NCI-H345 treated with DMSO at 0.1 percent for 48 hours (cell line): ENCODE measurements around the gene SLC2A4RG.
"Not testable (repeated sequence)": the region's sequence is repeated elsewhere in the genome, so short reads cannot be mapped to it uniquely, and the experiment has no call there.

Experiments
- DNase-seq: peaks from one replicate; lab custom pipeline; 2025; ENCODE audit not compliant: unreplicated experiment; lab: John Stamatoyannopoulos, UW

The SLC2A4RG gene

GRCh38 chr20:63773571-63774241 lies 34.1 kb downstream of the SLC2A4RG start:
- DNase-seq: no peak

DNA sequence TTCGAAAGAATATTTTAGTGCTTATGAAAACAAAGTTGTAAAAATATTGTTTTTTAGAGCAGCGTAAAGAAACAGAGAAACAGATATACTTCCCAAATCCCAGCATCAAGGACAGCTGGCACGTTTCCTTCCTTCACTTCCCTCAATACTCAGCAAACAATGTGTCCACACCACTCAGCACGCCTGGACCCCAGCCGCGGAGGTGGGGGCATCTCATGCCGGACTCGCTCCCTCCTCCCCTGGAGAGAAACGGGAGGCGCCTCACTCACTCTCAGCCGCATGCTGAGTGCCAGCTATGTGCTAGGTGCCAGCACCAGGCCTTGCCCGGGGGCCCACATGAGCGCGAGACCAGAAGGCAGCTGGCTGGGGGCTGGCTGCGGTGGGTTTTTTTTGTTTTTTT lies 34.7 kb downstream of the SLC2A4RG start:
- DNase-seq: no peak

DNA sequence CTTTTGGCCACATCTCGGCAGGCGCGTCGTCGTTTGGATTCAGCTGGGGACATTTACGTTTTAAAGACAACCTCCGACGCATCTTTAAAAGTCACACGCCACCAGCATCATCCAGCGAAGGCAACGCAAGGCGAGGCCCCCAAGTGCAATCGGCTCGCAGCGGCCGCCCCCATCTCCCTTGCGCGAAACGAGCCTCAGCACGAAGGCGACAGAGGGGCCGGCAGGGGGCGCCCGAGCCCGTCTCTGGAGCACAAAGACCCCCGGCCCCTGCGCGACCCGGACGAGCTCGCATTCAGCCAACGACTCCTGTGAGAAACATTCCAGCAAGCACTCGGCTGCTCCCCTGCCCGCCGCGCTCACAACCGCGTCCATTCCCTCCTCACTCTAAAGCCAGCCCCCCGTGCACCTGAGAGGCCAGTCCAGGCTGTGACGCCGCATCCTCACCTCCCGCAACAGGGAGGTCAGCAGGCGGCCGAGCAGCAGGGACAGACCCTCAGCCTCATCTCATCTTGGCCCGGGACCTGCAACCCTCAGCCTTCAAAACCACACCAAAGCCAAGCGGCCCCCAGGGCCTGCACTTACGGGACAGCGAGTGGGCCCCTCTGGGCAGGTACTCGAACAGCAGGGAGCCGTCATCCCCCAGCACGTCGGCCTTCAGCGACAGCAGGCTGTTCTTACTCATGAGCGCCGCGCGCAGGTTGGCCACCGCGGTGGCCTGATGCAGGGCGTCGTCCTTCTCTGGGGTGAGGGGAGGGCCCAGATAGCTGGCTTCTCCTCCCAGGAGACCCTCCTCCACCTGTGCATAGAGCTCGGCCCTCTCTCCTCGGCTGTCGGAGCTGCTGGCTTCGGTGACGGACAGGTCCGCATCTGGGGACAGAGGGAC lies 35.8 kb downstream of the SLC2A4RG start:
- no peak for DNase-seq

DNA sequence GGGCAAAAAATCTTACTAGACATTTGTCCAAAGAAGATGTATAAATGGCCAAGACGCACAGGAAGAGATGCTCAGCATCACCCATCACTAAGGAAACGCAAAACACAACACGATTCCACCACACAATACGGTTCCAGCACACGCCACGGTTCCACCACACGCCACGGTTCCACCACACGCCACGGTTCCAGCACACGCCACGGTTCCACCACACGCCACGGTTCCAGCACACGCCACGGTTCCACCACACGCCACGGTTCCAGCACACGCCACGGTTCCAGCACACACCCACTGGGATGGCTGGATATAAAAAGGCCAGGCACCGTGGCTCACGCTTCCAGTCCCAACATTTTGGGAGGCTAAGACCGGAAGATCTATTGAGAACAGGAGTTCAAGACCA lies 37.3 kb downstream of the SLC2A4RG start:
- DNase-seq: not testable (repeated sequence)

GRCh38 chr20:63777614-63778013 lies 38.0 kb downstream of the SLC2A4RG start:
- no peak for DNase-seq

DNA sequence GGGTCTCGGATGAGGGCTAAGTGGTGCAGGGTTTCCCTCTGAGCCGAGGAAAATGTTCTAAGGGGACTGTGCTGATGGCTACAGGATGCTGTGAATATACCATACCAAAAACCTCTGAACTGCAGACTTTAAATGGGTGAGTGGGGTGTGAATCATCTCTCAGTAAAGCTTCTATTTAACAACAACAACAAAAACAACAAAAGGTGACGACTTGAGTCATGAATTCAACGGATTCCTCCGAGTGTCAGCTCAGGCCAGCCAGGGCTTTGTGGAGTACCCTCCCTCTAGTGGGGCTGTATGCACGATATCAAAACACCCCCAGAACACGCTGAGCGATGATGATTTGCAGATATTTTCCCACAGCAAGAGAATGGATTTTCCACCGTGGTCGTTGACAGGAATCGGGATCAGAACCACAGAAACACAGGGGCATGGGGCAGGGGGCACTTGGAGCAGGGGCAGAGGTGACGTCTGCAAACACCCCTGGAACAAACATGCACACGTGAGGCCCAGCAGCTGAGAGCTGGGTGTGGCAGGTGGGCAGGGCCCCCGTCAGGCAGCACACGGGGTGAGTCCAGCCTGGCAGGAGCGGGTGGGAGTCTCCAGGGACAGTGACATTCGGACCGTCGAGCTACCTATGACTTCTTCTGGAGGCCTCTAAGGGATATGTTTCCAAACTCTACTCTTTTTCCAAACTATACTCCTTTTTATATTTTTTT lies 38.6 kb downstream of the SLC2A4RG start:
- DNase-seq: no peak

GRCh38 chr20:63778857-63779256 lies 39.3 kb downstream of the SLC2A4RG start:
- no peak for DNase-seq

DNA sequence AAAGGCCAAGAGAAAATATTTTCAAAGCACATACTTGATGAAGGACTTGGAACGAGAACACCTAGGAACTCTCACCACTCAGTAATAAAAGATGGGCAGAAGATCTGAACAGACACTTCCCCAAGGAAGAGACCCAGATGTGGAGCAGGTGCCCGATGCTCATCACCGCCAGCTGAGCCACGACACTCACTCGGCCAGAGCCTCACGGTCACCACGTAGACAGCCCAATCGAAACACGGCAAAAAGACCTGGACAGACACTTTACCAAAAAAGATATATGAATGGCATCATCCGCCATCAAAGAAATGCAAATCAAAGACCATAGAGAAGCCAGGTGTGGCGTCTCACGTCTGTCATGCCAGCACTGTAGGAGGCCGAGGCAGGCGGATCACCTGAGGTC lies 41.6 kb downstream of the SLC2A4RG start:
- no peak for DNase-seq

DNA sequence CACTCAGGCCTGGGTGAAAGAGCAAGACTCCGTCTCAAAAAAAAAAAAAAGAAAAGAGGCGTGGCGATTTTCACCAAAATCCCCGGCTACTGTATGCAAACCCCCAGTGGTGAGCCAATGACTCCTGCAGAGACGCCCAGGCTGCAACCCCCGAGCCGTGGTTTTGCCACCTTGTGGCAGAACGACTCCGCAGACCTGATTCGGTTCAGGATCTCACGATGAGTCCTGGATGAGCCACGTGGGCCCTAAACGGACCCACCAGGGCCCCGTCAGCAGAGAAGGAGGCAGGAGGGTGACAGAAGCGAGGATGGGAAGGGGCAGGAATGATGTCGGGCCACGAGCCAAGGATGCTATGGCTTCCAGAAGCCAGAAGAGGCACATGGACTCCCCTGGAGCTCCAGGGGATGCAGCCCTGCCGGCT lies 42.5 kb downstream of the SLC2A4RG start:
- no peak for DNase-seq

GRCh38 chr20:63782521-63782971 lies 43.0 kb downstream of the SLC2A4RG start:
- no peak for DNase-seq

DNA sequence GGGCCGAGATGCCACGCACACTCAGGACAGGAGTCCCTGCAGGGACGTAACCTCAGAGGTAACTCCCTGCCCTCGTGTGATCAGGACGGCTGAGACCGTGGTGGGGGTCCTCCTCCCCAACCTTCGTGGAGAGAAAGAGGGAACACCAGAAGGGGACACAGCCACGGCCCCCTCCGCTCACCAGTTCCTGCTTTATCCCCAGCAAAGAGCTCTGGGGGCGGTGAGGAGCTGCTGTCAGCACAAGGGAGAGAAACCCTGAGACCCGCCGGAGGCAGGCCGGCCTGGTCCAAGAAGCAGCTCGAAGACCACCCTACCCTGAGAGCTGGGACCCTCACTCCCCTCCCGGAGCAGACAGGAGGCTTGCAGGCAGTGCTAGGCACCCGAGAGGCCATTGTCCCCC lies 44.4 kb downstream of the SLC2A4RG start:
- no peak for DNase-seq

GRCh38 chr20:63785691-63786131 lies 46.1 kb downstream of the SLC2A4RG start:
- no peak for DNase-seq

DNA sequence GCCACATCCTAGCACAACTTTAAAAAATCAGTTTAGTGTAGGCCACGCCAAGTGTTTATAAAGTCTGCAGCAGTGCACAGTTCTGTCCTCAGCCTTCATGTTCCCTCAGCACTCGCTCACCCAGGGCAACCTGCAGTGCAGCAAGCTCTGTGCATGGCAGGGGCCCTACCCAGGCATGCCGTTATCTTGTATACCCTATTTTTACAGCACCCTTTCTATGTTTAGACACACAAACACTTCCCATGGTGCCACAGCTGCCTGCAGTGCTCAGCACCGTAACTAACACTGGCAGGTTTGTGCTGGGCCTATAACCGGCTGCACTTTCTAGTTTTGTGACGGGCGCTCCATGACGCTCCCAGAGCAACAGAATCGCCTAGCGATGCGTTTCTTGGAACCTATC lies 47.7 kb downstream of the SLC2A4RG start:
- no peak for DNase-seq

GRCh38 chr20:63787749-63788148 lies 48.2 kb downstream of the SLC2A4RG start:
- no peak for DNase-seq

DNA sequence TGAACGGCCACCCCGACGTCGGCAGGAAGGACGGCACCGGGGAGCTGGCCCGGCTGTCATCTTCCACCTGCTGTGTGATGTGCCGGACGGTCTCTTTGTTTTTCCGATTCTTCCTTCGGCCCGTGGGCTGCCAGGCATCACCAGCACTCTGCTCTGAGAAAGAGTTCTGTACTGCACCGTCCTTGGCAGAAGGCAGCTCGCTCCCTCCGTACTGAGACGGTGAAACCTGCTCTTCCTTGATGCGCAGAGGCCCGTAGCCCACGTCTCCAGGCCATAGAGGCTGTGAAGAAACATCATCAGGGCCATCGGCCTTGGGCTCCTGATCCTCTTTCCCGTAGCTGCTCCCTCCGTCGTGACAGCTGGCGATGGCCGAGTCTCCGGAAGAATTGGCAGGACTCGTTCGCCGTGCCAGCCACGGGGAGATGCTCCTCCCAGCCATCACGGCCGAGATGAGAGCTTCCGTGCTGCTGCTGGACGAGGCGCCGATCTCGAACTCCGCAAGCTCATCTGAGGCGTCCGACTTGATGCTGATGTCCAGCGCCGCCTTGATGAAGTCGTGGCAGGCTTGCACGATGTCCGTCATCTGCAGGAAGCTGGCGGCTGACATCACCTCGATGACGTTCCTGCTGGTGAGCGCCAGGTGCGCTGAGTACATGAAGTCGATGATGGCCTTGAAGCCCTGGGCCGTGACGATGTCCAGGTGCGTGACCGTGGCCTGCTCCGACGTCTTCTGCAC lies 50.4 kb downstream of the SLC2A4RG start:
- DNase-seq: no peak

DNA sequence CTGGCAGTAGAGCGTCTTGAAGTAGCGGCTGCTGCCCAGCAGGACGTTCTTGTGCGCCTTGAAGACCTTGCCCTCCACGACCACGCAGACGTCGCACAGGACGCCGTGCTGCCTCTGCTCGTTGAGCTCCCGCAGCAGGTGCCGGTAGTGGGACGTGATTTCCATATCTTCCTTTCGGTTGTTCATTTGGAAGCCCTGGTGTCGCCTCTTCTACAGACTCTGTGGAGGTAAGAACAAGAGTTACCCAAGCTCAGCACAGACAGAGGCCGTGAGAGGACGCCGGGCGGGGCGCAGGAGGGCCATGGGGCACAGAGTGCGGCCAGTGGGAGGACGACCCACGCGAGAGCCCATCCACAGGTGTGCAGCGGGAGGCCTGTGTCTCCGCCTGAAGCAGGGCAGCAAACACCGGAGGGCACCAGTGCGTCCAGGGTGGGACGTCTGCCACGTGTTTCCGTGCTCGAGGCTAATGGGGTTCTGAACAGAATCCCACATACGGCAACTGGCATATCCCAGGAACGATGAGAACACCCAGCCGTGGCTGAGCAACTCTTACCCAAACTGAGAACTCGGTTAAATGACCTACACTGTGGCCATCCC lies 51.1 kb downstream of the SLC2A4RG start:
- no peak for DNase-seq

DNA sequence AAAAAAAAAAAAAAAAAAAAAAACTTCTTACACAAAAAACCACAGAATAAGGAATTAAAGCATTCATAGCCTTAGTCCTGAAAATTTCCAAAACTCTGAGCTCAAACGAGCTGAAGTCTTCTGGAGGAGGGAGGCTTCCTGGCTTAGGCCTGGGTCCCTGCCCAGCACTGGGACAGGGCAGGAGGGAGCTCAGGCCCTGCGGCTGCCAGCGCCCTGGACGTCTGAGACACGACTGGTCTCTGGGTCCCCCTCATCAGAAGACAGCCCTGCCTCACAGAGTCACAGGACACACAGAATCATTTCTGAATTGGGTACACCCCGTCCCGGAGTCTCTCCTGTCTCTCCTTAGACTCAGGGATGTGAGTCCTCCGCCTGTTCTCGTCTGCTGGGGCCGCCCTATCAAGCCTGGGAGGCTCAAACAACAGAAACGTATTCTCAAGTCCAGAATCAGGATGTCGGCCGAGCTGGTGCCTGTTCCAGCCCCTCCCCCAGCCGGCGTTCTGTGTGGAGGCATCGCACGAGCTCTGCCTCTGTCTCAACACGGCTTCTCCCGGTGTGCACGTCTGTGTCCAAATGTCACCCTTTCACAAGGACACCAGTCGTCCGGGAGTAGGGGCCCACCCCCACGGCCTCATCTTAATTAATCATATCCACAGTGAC lies 52.1 kb downstream of the SLC2A4RG start:
- no peak for DNase-seq

GRCh38 chr20:63792866-63793265 lies 53.3 kb downstream of the SLC2A4RG start:
- no peak for DNase-seq
